GM10266 (cell line): ENCODE measurements around the gene GRIN2A.

ENCODE experiments used
- DNase-seq: peaks from one replicate; pipeline ENCODE4 v3.0.0; 2012; ENCODE audit errors: extremely low spot score
- TF ChIP-seq, protein P1 (sequence below): IDR thresholded peaks from 2 replicates; pipeline ENCODE4 v1.5.1; 2012; ENCODE audit warnings: mild to moderate bottlenecking, low read depth; ENCODE audit not compliant: control insufficient read depth, insufficient read depth; ENCODE audit errors: missing control alignments

The GRIN2A gene

GRCh38 chr16:10205688-10206087 is 23.5 kb upstream of the GRIN2A start:
- DNase-seq: no peak
- TF ChIP-seq, protein P1, sequence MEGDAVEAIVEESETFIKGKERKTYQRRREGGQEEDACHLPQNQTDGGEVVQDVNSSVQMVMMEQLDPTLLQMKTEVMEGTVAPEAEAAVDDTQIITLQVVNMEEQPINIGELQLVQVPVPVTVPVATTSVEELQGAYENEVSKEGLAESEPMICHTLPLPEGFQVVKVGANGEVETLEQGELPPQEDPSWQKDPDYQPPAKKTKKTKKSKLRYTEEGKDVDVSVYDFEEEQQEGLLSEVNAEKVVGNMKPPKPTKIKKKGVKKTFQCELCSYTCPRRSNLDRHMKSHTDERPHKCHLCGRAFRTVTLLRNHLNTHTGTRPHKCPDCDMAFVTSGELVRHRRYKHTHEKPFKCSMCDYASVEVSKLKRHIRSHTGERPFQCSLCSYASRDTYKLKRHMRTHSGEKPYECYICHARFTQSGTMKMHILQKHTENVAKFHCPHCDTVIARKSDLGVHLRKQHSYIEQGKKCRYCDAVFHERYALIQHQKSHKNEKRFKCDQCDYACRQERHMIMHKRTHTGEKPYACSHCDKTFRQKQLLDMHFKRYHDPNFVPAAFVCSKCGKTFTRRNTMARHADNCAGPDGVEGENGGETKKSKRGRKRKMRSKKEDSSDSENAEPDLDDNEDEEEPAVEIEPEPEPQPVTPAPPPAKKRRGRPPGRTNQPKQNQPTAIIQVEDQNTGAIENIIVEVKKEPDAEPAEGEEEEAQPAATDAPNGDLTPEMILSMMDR: no peak

- no peak for DNase-seq
- TF ChIP-seq, protein P1: no peak
Observed at GRCh38 chr16:10202649-10203048, 20.4 kb upstream of the GRIN2A start.

GRCh38 chr16:10200637-10201586 is 18.7 kb upstream of the GRIN2A start:
- no peak for DNase-seq
- TF ChIP-seq, protein P1: no peak

DNA sequence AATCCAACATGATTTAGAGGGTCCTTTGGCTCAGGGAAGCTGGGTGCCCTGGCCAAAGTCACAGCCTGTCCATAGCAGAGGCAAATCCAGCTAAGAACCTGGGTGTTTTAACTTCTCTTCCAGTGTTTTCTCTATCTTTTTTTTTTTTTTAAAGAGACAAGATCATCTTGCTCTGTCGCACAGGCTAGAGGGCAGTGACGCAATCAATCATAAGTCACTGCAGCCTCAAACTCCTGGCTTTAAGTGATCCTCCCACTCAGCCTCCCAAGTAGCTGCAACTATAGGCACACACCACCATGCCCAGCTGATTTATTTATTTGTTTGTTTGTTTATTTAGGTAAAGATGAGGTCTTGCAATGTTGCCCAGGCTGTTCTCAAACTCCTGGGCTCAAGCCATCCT is 14.8 kb upstream of the GRIN2A start:
- TF ChIP-seq, protein P1: no peak

DNA sequence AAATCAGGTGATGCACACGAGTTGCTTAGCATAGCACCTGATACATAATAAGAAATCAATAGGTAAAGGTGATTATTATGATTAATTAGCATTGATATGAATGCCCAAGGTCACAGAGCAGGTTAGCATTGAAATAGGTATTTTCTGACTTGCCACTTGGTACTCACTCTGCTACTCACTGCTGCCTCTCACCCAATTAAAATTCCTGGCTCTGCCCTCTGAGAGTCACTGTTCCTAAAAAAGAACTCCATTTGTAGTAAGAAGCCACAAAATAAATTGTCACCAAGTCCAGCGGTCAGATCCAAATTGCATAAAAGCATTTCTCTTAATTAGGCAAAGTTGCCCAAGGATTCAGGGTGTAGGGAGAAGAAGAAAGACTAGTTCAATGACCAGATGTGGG is 8.9 kb upstream of the GRIN2A start:
- no peak for DNase-seq
- TF ChIP-seq, protein P1: no peak

More for the DNA sequence above, 14.8 kb upstream of the GRIN2A start:
- no peak for DNase-seq

GRCh38 chr16:10189861-10190390 is 7.7 kb upstream of the GRIN2A start:
- TF ChIP-seq, protein P1: no peak
- no peak for DNase-seq

- DNase-seq: no peak
- TF ChIP-seq, protein P1: no peak
Observed at GRCh38 chr16:10188236-10188635, 6.0 kb upstream of the GRIN2A start.
